ENCODE results near the gene MAP7. TPM values are rescaled to one million over a fixed set of nuclear protein-coding genes. Genes with fewer than 3 reads are reported as not detected.

The MAP7 gene
- total and polyA plus RNA-seq, 2 donors (not counting 3 experiments of a cell fraction or from before 2014, with no cell fraction given) = 0.07 to 0.42 TPM

- H3K9me3 ChIP-seq (replicated peaks; ENCODE audit: control insufficient read depth, insufficient read depth, low read length) = no peaks in the 10 kb centered on the region
- H3K27ac ChIP-seq (ENCODE audit: insufficient read depth, low read depth, low read length) = no peak overlapping the region
- H3K36me3 ChIP-seq (ENCODE audit: control insufficient read depth in 2 of 2, extremely low read depth in 1 of 2, insufficient read depth in 2 of 2, low read length in 2 of 2) = no peaks in the 10 kb centered on the region
- H3K4me2 ChIP-seq (ENCODE audit: insufficient read depth, low read length) = no peak overlapping the region
- ChIA-PET POLR2A (no interaction called here), CTCF (interaction anchor here (0.9 to 3.6 kb wide), 20 partner anchors 8 to 890 kb away, joined by 3 to 42 read pairs (median 7); partner anchors contain the start of genes BCLAF1, MAP3K5 and MTFR2)
- no peaks in the 10 kb centered on the region for H3K9me1 ChIP-seq (replicated peaks; ENCODE audit: control insufficient read depth, extremely low read depth, insufficient read depth, low read length)
- intact Hi-C loops (cut with micrococcal nuclease) (loop anchor here (1.0 to 2.0 kb wide), 5 partner anchors 91 to 867 kb away; no protein-coding TSS in a partner anchor), dilution Hi-C loops (cut with MboI; ENCODE audit: extremely low pct_ligation_motif_present, low sequenced_read_pairs) (no loop called here)
- H3K27me3 ChIP-seq (ENCODE audit: control insufficient read depth in 2 of 2, insufficient read depth in 2 of 2, low read length in 2 of 2) = peaks cover 5 to 6% of the 10 kb centered on the region in 2 experiments
- no peaks in the 10 kb centered on the region for H4K20me1 ChIP-seq (replicated peaks; ENCODE audit: control insufficient read depth, extremely low read depth, insufficient read depth, low read length)
- no peak overlapping the region for H3K4me3 ChIP-seq (replicated peaks in 1 of 3; ENCODE audit: insufficient read depth in 1 of 3, low read depth in 1 of 3, low read length in 3 of 3)
- H2AFZ ChIP-seq (ENCODE audit: low read depth, low read length) = no peak overlapping the region
- DNase-seq (ENCODE audit: low read depth, low spot score) (no peak), FAIRE-seq (no peak)
- H3K4me1 ChIP-seq (ENCODE audit: control insufficient read depth, extremely low read depth, insufficient read depth, low read length) = no peaks in the 10 kb centered on the region
- BruUV-seq (replicated peaks) = no TSS peak
- no peaks in the 10 kb centered on the region for H3K79me2 ChIP-seq (ENCODE audit: control insufficient read depth, insufficient read depth, low read length)
- TF ChIP-seq, protein P1, sequence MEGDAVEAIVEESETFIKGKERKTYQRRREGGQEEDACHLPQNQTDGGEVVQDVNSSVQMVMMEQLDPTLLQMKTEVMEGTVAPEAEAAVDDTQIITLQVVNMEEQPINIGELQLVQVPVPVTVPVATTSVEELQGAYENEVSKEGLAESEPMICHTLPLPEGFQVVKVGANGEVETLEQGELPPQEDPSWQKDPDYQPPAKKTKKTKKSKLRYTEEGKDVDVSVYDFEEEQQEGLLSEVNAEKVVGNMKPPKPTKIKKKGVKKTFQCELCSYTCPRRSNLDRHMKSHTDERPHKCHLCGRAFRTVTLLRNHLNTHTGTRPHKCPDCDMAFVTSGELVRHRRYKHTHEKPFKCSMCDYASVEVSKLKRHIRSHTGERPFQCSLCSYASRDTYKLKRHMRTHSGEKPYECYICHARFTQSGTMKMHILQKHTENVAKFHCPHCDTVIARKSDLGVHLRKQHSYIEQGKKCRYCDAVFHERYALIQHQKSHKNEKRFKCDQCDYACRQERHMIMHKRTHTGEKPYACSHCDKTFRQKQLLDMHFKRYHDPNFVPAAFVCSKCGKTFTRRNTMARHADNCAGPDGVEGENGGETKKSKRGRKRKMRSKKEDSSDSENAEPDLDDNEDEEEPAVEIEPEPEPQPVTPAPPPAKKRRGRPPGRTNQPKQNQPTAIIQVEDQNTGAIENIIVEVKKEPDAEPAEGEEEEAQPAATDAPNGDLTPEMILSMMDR (IDR thresholded peaks at IDR 0.05; ENCODE audit: extremely low read depth in 1 of 2, insufficient read depth in 1 of 2, low read depth in 1 of 2, low read length in 2 of 2) = no peak
- TF ChIP-seq, protein P2, sequence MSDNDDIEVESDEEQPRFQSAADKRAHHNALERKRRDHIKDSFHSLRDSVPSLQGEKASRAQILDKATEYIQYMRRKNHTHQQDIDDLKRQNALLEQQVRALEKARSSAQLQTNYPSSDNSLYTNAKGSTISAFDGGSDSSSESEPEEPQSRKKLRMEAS (IDR thresholded peaks at IDR 0.05; ENCODE audit: insufficient read depth, insufficient read length) = no peak
- TF ChIP-seq GATA2 (IDR thresholded peaks at IDR 0.05; ENCODE audit: insufficient read depth, insufficient read length, low read depth, low read length) = no peak
- no peak for TF ChIP-seq FOS (IDR thresholded peaks at IDR 0.05; ENCODE audit: borderline replicate concordance, insufficient read depth, low read length)
- no peak for TF ChIP-seq MYC (IDR thresholded peaks at IDR 0.05; ENCODE audit: low read depth, low read length)
- TF ChIP-seq JUN (IDR thresholded peaks at IDR 0.05; ENCODE audit: borderline replicate concordance, insufficient read depth, insufficient read length, low read depth) = no peak
- no peak for TF ChIP-seq POLR2AphosphoS5 (IDR thresholded peaks at IDR 0.05; ENCODE audit: insufficient read depth, low read depth, low read length)
- TF ChIP-seq POLR2A (IDR thresholded peaks at IDR 0.05; ENCODE audit: low read depth, low read length) = no peak
- TF ChIP-seq EZH2 (IDR thresholded peaks at IDR 0.05; ENCODE audit: borderline replicate concordance, low read depth, low read length, severe bottlenecking) = no peak
- no peak overlapping the region for H3K9ac ChIP-seq (replicated peaks; ENCODE audit: extremely low read depth, insufficient read depth, low read length)
These were observed 232.3 kb downstream of the MAP7 start for GRCh38 chr6:136317971-136318370.
